Chondrocyte (in vitro differentiated cells): ENCODE measurements around the gene ABHD14A. TPM values are rescaled to one million over a fixed set of nuclear protein-coding genes. Genes with fewer than 3 reads are reported as not detected.

ENCODE experiments used
- DNase-seq: peaks from one replicate; pipeline ENCODE4 v3.0.0; 2021; ENCODE audit warnings: mixed read lengths, low spot score
- H3K27ac Mint-ChIP-seq: one replicate; pipeline ENCODE4 v1.8.0; 2021; ENCODE audit warnings: mild to moderate bottlenecking, moderate library complexity, mixed read lengths; ENCODE audit not compliant: unreplicated experiment
- H3K27me3 Mint-ChIP-seq: 2 replicates; pipeline ENCODE4 v1.8.0; 2021; ENCODE audit warnings: low read depth, mixed read lengths
- H3K36me3 Mint-ChIP-seq: 2 replicates; pipeline ENCODE4 v1.8.0; 2021; ENCODE audit warnings: low read depth, mixed read lengths
- H3K4me1 Mint-ChIP-seq: 2 replicates; pipeline ENCODE4 v1.8.0; 2021; ENCODE audit warnings: low read depth, mild to moderate bottlenecking, mixed read lengths
- H3K4me3 Mint-ChIP-seq: one replicate; pipeline ENCODE4 v1.8.0; 2021; ENCODE audit warnings: mild to moderate bottlenecking, moderate library complexity, mixed read lengths; ENCODE audit not compliant: unreplicated experiment
- H3K9me3 Mint-ChIP-seq: 2 replicates; pipeline ENCODE4 v1.8.0; 2021; ENCODE audit warnings: low read depth, mixed read lengths
- CTCF ChIP-seq: fragments of 200-600 bp; sonication (generic); IDR thresholded peaks from 2 replicates; pipeline ENCODE4 v1.5.0; 2021; ENCODE audit warnings: antibody characterized with exemption, mild to moderate bottlenecking, moderate library complexity
- total RNA-seq: library from RNA; stranded (reverse); gene quantifications from 3 replicates; pipeline ENCODE4 v1.2.1, GENCODE V29; 2021

ABHD14A gene
- total RNA-seq, 1 donor from 2014 or later = 10.2 TPM

GRCh38 chr3:52013802-52014598 lies 39.1 kb downstream of the ABHD14A start:
- Mint-ChIP-seq H3K4me1 (peaks cover 5% of the 10 kb centered on the region), H3K36me3 (no peaks in the 10 kb centered on the region), H3K27ac (no peak overlapping the region), H3K27me3 (no peaks in the 10 kb centered on the region), H3K9me3 (no peaks in the 10 kb centered on the region), H3K4me3 (no peak overlapping the region)
- DNase-seq = no peak
- no peak for TF ChIP-seq CTCF

GRCh38 chr3:52014613-52015012 lies 39.7 kb downstream of the ABHD14A start:
- Mint-ChIP-seq H3K4me3 (no peak overlapping the region), H3K4me1 (peaks cover 10% of the 10 kb centered on the region), H3K27ac (no peak overlapping the region), H3K9me3 (no peaks in the 10 kb centered on the region), H3K36me3 (no peaks in the 10 kb centered on the region), H3K27me3 (no peaks in the 10 kb centered on the region)
- no peak for DNase-seq
- peak; percentile 61 for TF ChIP-seq CTCF

GRCh38 chr3:52015438-52016228 lies 40.8 kb downstream of the ABHD14A start:
- no peak overlapping the region for H3K27ac Mint-ChIP-seq
- H3K4me1 Mint-ChIP-seq = peaks cover 20% of the 10 kb centered on the region
- no peak for DNase-seq
- H3K36me3 Mint-ChIP-seq = no peaks in the 10 kb centered on the region
- H3K27me3 Mint-ChIP-seq = no peaks in the 10 kb centered on the region
- no peaks in the 10 kb centered on the region for H3K9me3 Mint-ChIP-seq
- TF ChIP-seq CTCF = no peak
- no peak overlapping the region for H3K4me3 Mint-ChIP-seq

- Mint-ChIP-seq H3K27me3 (no peaks in the 10 kb centered on the region), H3K9me3 (no peaks in the 10 kb centered on the region), H3K4me1 (peaks cover 38% of the 10 kb centered on the region), H3K4me3 (no peak overlapping the region), H3K27ac (no peak overlapping the region), H3K36me3 (no peaks in the 10 kb centered on the region)
- no peak for DNase-seq
- no peak for TF ChIP-seq CTCF
These were observed 42.7 kb downstream of the ABHD14A start for GRCh38 chr3:52017586-52017985.

- no peak for DNase-seq
- Mint-ChIP-seq H3K27me3 (no peaks in the 10 kb centered on the region), H3K4me3 (no peak overlapping the region), H3K4me1 (peaks cover 46% of the 10 kb centered on the region), H3K9me3 (no peaks in the 10 kb centered on the region), H3K27ac (no peak overlapping the region), H3K36me3 (no peaks in the 10 kb centered on the region)
- no peak for TF ChIP-seq CTCF
These were observed 43.6 kb downstream of the ABHD14A start for GRCh38 chr3:52018319-52019000.
